Activated T-cell treated with anti-CD3 and anti-CD28 coated beads, Interleukin-2, amount 50 U/mL, for 24 hours (primary cell): ENCODE data around the gene WRAP73.

ENCODE experiments used
- DNase-seq: peaks from one replicate; pipeline ENCODE4 v3.0.0-alpha.2; 2020
- H3K27ac Mint-ChIP-seq: 2 replicates; pipeline ENCODE4 v1.8.0; 2020; ENCODE audit warnings: mild to moderate bottlenecking, mixed read lengths
- H3K27me3 Mint-ChIP-seq: 2 replicates; pipeline ENCODE4 v1.8.0; 2020; ENCODE audit warnings: mixed read lengths
- H3K36me3 Mint-ChIP-seq: 2 replicates; pipeline ENCODE4 v1.8.0; 2020; ENCODE audit warnings: low read depth, mixed read lengths
- H3K4me1 Mint-ChIP-seq: 2 replicates; pipeline ENCODE4 v1.8.0; 2020; ENCODE audit warnings: low read depth, mixed read lengths
- H3K4me3 Mint-ChIP-seq: 2 replicates; pipeline ENCODE4 v1.8.0; 2020; ENCODE audit warnings: mild to moderate bottlenecking, moderate library complexity, mixed read lengths
- H3K9me3 Mint-ChIP-seq: 2 replicates; pipeline ENCODE4 v1.8.0; 2020; ENCODE audit warnings: mixed read lengths

The WRAP73 gene

GRCh38 chr1:3603571-3604467 is 46.1 kb downstream of the WRAP73 start:
- H3K27me3 Mint-ChIP-seq, result peaks cover 9% of the 10 kb centered on the region
- peaks cover 3% of the 10 kb centered on the region for H3K4me1 Mint-ChIP-seq
- H3K9me3 Mint-ChIP-seq, result no peaks in the 10 kb centered on the region

GRCh38 chr1:3603156-3603555 is 46.7 kb downstream of the WRAP73 start:
- Mint-ChIP-seq H3K4me3 (no peak overlapping the region), H3K36me3 (no peaks in the 10 kb centered on the region), H3K27ac (no peak overlapping the region), H3K4me1 (peaks cover 5% of the 10 kb centered on the region), H3K9me3 (no peaks in the 10 kb centered on the region), H3K27me3 (peaks cover 2% of the 10 kb centered on the region)
- DNase-seq, result no peak

More at GRCh38 chr1:3603571-3604467, 46.1 kb downstream of the WRAP73 start:
- Mint-ChIP-seq H3K4me3 (no peak overlapping the region), H3K27ac (no peak overlapping the region), H3K36me3 (no peaks in the 10 kb centered on the region)
- DNase-seq, result no peak

GRCh38 chr1:3602375-3602774 is 47.5 kb downstream of the WRAP73 start:
- H3K9me3 Mint-ChIP-seq, result no peaks in the 10 kb centered on the region
- H3K4me1 Mint-ChIP-seq, result peaks cover 13% of the 10 kb centered on the region
- no peaks in the 10 kb centered on the region for H3K36me3 Mint-ChIP-seq
- DNase-seq, result no peak
- no peak overlapping the region for H3K4me3 Mint-ChIP-seq
- no peaks in the 10 kb centered on the region for H3K27me3 Mint-ChIP-seq
- no peak overlapping the region for H3K27ac Mint-ChIP-seq

GRCh38 chr1:3601743-3602142 is 48.2 kb downstream of the WRAP73 start:
- H3K4me3 Mint-ChIP-seq, result no peak overlapping the region
- H3K36me3 Mint-ChIP-seq, result no peaks in the 10 kb centered on the region
- DNase-seq, result no peak
- peaks cover 18% of the 10 kb centered on the region for H3K4me1 Mint-ChIP-seq
- H3K27ac Mint-ChIP-seq, result no peak overlapping the region
- no peaks in the 10 kb centered on the region for H3K27me3 Mint-ChIP-seq
- H3K9me3 Mint-ChIP-seq, result no peaks in the 10 kb centered on the region

GRCh38 chr1:3600354-3600753 is 49.5 kb downstream of the WRAP73 start:
- H3K9me3 Mint-ChIP-seq, result no peaks in the 10 kb centered on the region
- no peaks in the 10 kb centered on the region for H3K36me3 Mint-ChIP-seq
- H3K4me1 Mint-ChIP-seq, result peaks cover 18% of the 10 kb centered on the region
- no peak overlapping the region for H3K27ac Mint-ChIP-seq
- no peak overlapping the region for H3K4me3 Mint-ChIP-seq
- no peaks in the 10 kb centered on the region for H3K27me3 Mint-ChIP-seq
- no peak for DNase-seq

GRCh38 chr1:3599816-3600215 is 50.1 kb downstream of the WRAP73 start:
- Mint-ChIP-seq H3K27ac (no peak overlapping the region), H3K36me3 (no peaks in the 10 kb centered on the region), H3K9me3 (no peaks in the 10 kb centered on the region), H3K4me3 (no peak overlapping the region), H3K27me3 (no peaks in the 10 kb centered on the region), H3K4me1 (peaks cover 18% of the 10 kb centered on the region)
- no peak for DNase-seq

- Mint-ChIP-seq H3K27me3 (no peaks in the 10 kb centered on the region), H3K4me1 (peaks cover 18% of the 10 kb centered on the region), H3K4me3 (no peak overlapping the region), H3K27ac (no peak overlapping the region), H3K9me3 (no peaks in the 10 kb centered on the region), H3K36me3 (no peaks in the 10 kb centered on the region)
- no peak for DNase-seq
Measured at GRCh38 chr1:3599286-3599811, 50.6 kb downstream of the WRAP73 start.

GRCh38 chr1:3598522-3599285 is 51.2 kb downstream of the WRAP73 start:
- Mint-ChIP-seq H3K36me3 (no peaks in the 10 kb centered on the region), H3K9me3 (no peaks in the 10 kb centered on the region), H3K4me3 (no peak overlapping the region), H3K27me3 (no peaks in the 10 kb centered on the region), H3K27ac (no peak overlapping the region), H3K4me1 (peaks cover 18% of the 10 kb centered on the region)
- peak; percentile 43 for DNase-seq

GRCh38 chr1:3598051-3598491 is 51.8 kb downstream of the WRAP73 start:
- peak; percentile 64 for DNase-seq
- Mint-ChIP-seq H3K36me3 (no peaks in the 10 kb centered on the region), H3K4me3 (no peak overlapping the region), H3K27ac (peak overlapping the region; percentile 73), H3K27me3 (no peaks in the 10 kb centered on the region), H3K4me1 (peaks cover 18% of the 10 kb centered on the region), H3K9me3 (no peaks in the 10 kb centered on the region)

GRCh38 chr1:3597599-3597964 is 52.3 kb downstream of the WRAP73 start:
- no peak overlapping the region for H3K4me3 Mint-ChIP-seq
- no peaks in the 10 kb centered on the region for H3K36me3 Mint-ChIP-seq
- H3K27me3 Mint-ChIP-seq, result no peaks in the 10 kb centered on the region
- H3K9me3 Mint-ChIP-seq, result no peaks in the 10 kb centered on the region
- peak; percentile 66 for DNase-seq
- H3K27ac Mint-ChIP-seq, result peak overlapping the region; percentile 73
- H3K4me1 Mint-ChIP-seq, result peaks cover 18% of the 10 kb centered on the region

- no peaks in the 10 kb centered on the region for H3K36me3 Mint-ChIP-seq
- no peaks in the 10 kb centered on the region for H3K9me3 Mint-ChIP-seq
- no peak overlapping the region for H3K4me3 Mint-ChIP-seq
- no peaks in the 10 kb centered on the region for H3K27me3 Mint-ChIP-seq
- DNase-seq, result peak; percentile 40
- H3K27ac Mint-ChIP-seq, result peak overlapping the region; percentile 47
- H3K4me1 Mint-ChIP-seq, result peaks cover 18% of the 10 kb centered on the region
Measured at GRCh38 chr1:3596663-3597598, 53.0 kb downstream of the WRAP73 start.

- Mint-ChIP-seq H3K4me1 (peaks cover 18% of the 10 kb centered on the region), H3K36me3 (no peaks in the 10 kb centered on the region), H3K27me3 (no peaks in the 10 kb centered on the region), H3K27ac (no peak overlapping the region), H3K9me3 (no peaks in the 10 kb centered on the region), H3K4me3 (no peak overlapping the region)
- no peak for DNase-seq
Measured at GRCh38 chr1:3595949-3596348, 54.0 kb downstream of the WRAP73 start.

- peaks cover 18% of the 10 kb centered on the region for H3K4me1 Mint-ChIP-seq
- no peaks in the 10 kb centered on the region for H3K9me3 Mint-ChIP-seq
- no peak for DNase-seq
- H3K27me3 Mint-ChIP-seq, result no peaks in the 10 kb centered on the region
- no peak overlapping the region for H3K27ac Mint-ChIP-seq
- no peaks in the 10 kb centered on the region for H3K36me3 Mint-ChIP-seq
- H3K4me3 Mint-ChIP-seq, result no peak overlapping the region
Measured at GRCh38 chr1:3594706-3595377, 55.1 kb downstream of the WRAP73 start.
